HL-60/S4 treated with retinoic acid at 250 ng/mL for 4 days and 3 days (cell line): ENCODE results near the gene AKR7A2.
"Not testable (repeated sequence)": the region's sequence is repeated elsewhere in the genome, so short reads cannot be mapped to it uniquely, and the experiment has no call there.

Experiments used
- in situ Hi-C: fragments of 300-500 bp; cut with MboI; formaldehyde crosslinking; loops from 2 replicates; pipeline ENCODE4 v1.7.0; 2022; ENCODE audit warnings: low sequenced_read_pairs

Gene AKR7A2

GRCh38 chr1:19307794-19308508 lies 4.0 kb downstream of the AKR7A2 start:
- in situ Hi-C loops = no loop called here

- in situ Hi-C loops = no loop called here
These were observed 5.0 kb downstream of the AKR7A2 start for GRCh38 chr1:19306941-19307340.

GRCh38 chr1:19305880-19306279 lies 6.1 kb downstream of the AKR7A2 start:
- in situ Hi-C loops = no loop called here

DNA sequence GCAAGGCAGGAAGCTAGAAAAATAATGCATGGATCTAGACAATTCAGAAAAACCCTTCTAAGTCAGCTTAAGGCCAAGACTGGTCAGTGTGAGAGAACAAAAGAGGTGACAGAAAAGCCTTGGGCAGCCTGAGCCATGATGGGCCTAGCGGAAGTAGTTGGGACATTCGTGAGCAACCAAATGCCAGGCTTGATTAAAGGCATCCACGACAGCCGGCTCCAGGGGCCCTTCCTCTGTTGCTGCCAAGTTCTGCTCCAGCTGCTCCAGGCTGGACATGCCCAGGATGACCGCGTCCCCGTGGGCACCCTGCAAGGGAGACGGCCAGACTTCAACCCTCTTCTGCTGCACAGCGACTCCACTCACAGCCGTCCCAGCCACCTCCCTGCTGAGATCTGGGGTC lies 7.9 kb downstream of the AKR7A2 start:
- in situ Hi-C loops = not testable (repeated sequence)

DNA sequence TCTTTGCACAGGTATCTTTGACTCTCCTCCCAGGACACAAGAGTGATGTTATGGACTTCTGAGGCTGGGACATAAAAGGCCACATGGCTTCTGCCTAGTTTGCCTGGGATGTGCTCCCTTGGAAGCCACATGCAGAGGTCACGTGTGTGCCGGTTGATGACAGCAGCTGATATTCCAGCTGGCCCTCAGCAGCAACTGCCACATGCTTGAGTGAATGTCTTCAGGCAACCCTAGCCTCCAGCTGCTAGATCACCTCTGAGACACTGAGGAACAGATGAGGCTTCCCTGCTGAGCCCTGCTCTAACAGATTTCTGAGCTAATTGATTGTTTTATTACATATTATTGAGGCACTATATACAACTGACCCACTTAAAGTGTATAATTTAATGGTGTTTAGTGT lies 11.7 kb downstream of the AKR7A2 start:
- in situ Hi-C loops = no loop called here

DNA sequence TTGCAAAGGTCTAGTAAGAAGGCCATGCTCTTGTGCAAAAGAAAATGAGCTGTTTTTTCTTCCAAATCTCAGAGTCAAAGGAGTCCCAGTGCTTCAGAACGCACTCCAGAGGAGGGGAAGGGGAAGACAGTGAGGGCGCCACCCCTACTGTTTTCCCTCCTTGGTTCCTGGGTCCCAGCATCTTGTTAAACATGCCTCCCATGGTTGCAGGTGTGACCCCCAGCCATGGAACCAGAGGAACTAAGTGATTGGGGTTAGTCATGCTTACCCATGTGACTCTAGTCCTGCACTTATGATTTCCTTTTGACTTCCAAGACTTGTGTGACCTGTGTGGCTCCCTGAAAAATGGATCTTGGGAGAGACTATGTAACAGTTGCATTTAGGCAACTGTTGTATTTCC lies 17.3 kb downstream of the AKR7A2 start:
- in situ Hi-C loops = no loop called here

DNA sequence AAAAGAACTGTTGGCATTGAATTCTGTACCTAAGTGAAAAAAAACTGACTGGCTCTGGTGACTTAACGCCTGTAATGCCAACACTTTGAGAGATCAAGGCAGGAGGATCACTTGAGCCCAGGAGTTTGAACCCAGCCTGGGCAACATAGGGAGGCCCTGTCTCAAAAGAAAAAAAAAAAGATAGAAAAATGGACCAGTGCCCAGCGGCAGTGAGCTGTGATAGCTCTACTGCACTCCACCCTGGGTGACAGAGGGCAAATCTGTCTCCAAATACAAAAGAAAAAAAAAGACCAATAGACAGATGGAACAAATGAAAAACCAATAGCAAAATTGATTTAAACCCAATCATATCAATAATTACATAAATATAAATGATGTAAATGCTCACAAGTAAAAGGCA lies 22.7 kb downstream of the AKR7A2 start:
- in situ Hi-C loops = no loop called here

- in situ Hi-C loops = not testable (repeated sequence)
These were observed 23.4 kb downstream of the AKR7A2 start, which contains the start of gene AKR7A3 for GRCh38 chr1:19288324-19289241. Gene AKR7A3 (minus strand): TSS chr1:19288770. CDS start chr1:19288709, 61 bp downstream.

GRCh38 chr1:19287436-19288185 lies 24.3 kb downstream of the AKR7A2 start:
- in situ Hi-C loops = no loop called here

GRCh38 chr1:19285807-19286206 lies 26.1 kb downstream of the AKR7A2 start:
- in situ Hi-C loops = not testable (repeated sequence)

DNA sequence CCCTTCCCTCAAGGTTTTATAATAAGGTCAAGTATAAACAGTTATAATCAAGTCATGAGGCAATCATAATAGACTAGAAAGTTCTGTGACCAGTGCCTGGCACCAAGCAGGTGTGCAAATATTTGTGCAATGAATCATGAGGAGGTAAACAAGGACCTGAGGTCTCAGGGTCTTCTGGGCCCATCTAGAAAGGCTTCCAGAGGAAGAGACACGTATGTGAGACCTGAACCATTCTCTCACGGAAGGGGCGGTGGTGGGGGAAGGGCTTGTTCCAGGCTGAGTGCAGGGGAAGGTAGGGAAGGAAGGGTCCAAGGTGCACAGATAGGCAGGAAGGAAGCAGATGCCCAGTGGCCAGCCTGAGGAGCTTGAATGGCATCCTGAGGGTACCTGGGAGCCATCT lies 26.6 kb downstream of the AKR7A2 start:
- in situ Hi-C loops = not testable (repeated sequence)

DNA sequence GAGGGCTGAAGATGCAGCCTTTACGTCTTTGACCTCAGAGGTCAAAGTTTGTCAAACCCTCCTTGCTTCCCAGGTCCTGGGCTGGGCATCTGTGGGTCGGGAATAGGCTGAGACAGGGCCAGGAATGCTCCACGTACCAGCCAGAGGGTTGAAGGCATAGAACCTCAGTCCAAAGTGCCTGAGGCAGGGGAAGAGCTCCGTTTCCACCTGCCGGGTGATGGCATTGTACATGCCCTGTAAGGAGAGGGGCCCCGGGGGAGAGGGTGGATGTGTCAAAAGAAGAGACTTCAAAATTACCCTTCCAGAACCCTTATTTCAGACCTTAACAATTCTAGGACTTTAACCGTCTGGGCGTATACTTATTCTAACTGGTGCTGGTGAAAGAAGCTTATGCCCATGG lies 27.1 kb downstream of the AKR7A2 start:
- in situ Hi-C loops = no loop called here

GRCh38 chr1:19283891-19284290 lies 28.1 kb downstream of the AKR7A2 start:
- in situ Hi-C loops = no loop called here

GRCh38 chr1:19274636-19275035 lies 37.3 kb downstream of the AKR7A2 start:
- in situ Hi-C loops = no loop called here

- in situ Hi-C loops = not testable (repeated sequence)
These were observed 38.0 kb downstream of the AKR7A2 start for GRCh38 chr1:19273844-19274531.

GRCh38 chr1:19273106-19273843 lies 38.7 kb downstream of the AKR7A2 start:
- in situ Hi-C loops = no loop called here

- in situ Hi-C loops = no loop called here
These were observed 39.9 kb downstream of the AKR7A2 start for GRCh38 chr1:19272064-19272463.

DNA sequence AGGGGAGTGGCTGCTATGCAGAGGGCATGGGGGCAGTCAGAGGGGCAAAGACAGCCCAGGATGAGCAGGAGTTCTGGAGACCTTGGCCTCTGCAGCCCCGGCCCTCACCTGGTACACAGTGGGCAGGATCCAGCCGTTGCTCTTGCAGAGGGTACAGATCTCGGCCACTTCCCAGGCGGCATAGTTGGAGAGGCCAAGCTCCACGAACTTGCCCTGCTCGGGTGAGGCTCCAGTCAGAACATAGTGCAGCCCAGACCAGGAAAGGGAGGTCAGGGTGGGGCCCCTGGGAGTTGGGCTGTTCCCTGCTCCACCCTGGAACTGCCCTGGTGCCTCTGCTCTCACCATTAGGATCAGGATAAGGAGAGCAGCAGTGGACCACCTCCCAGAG lies 41.6 kb downstream of the AKR7A2 start:
- in situ Hi-C loops = not testable (repeated sequence)

DNA sequence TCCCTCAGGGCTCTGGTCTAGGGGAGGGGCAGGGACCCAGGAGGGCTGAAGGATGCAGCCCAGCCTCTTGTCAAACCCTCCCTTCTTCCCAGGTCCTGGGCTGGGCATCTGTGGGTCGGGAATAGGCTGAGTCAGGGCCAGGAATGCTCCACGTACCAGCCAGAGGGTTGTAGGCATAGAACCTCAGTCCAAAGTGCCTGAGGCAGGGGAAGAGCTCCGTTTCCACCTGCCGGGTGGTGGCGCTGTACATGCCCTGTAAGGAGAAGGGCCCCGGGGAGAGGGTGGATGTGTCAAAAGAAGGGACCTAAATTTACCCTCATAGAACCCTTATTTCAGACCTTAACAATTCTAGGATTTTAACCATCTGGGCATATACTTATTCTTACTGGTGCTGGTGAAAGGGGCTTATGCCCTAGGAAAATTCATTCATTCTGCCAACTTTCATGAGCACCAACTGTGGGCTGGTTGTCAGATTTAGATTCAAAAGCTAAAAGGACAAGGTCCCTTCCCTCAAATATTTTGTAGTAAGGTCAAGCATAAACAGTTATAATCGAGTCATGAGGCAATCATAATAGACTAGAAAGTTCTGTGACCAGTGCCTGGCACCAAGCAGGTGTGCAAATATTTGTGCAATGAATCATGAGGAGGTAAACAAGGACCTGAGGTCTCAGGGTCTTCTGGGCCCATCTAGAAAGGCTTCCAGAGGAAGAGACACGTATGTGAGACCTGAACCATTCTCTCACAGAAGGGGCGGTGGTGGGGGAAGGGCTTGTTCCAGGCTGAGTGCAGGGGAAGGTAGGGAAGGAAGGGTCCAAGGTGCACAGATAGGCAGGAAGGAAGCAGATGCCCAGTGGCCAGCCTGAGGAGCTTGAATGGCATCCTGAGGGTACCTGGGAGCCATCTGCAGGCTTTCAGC lies 42.3 kb downstream of the AKR7A2 start:
- in situ Hi-C loops = not testable (repeated sequence)
